Measurements from ENCODE around the gene SCAI. TPM values are rescaled to one million over a fixed set of nuclear protein-coding genes. Genes with fewer than 3 reads are reported as not detected.
"Not testable (repeated sequence)": the region's sequence is repeated elsewhere in the genome, so short reads cannot be mapped to it uniquely, and the experiment has no call there.

The SCAI gene
- total RNA-seq, 1 donor from 2014 or later = 13.4 TPM

GRCh38 chr9:125075997-125076396 lies 67.3 kb downstream of the SCAI start:
- H3K36me3 Mint-ChIP-seq (ENCODE audit: low read depth) = peaks cover 12% of the 10 kb centered on the region
- H3K27me3 Mint-ChIP-seq = no peaks in the 10 kb centered on the region
- DNase-seq = no peak
- peaks cover 13% of the 10 kb centered on the region for H3K9me3 Mint-ChIP-seq
- no peaks in the 10 kb centered on the region for H3K4me1 Mint-ChIP-seq
- intact Hi-C loops (cut with micrococcal nuclease) = no loop called here
- H3K27ac Mint-ChIP-seq = no peak overlapping the region
- no peak overlapping the region for H3K4me3 Mint-ChIP-seq

- H3K27me3 Mint-ChIP-seq = no peaks in the 10 kb centered on the region
- intact Hi-C loops (cut with micrococcal nuclease) = no loop called here
- no peak for DNase-seq
- H3K9me3 Mint-ChIP-seq = peaks cover 3% of the 10 kb centered on the region
- peaks cover 4% of the 10 kb centered on the region for H3K36me3 Mint-ChIP-seq (ENCODE audit: low read depth)
- H3K4me3 Mint-ChIP-seq = no peak overlapping the region
- H3K27ac Mint-ChIP-seq = no peak overlapping the region
- H3K4me1 Mint-ChIP-seq = no peaks in the 10 kb centered on the region
These were observed 68.4 kb downstream of the SCAI start for GRCh38 chr9:125074976-125075375.

DNA sequence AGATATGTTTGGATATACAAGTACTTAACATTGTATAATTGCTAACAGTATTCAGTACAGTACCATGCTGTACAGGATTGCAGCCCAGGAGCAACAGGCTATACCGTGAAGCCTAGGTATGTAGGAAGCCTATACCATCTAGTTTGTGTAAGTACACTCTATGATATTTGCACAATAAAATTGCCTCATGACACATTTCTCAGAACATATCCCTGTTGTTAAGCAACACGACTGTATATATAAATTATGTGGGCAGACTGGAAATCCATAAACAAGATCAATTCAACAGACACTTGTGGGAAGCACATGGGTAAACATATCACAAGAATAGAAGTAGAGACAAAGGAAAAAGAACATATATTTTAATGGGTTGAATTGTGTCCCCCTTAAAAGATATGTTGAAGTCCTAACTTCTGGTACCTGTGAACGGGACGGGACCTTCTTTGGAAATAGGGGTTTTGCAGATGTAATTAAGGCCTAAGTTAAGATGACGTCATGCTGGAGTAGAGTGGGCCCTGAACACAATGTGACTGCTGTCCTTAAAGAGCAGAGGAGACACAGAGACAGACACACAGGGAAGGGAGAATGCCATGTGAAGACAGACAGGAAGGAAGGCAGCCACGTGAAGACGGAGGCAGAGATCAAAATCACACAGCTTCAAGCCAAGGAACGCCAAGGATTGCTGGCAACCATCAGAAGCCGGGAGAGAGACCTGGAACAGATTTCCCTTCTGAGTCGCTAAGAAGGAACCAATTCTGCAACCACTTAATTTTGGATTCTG lies 76.3 kb downstream of the SCAI start:
- Mint-ChIP-seq H3K27me3 (no peaks in the 10 kb centered on the region), H3K36me3 (ENCODE audit: low read depth) (peaks cover 6% of the 10 kb centered on the region), H3K4me1 (no peaks in the 10 kb centered on the region), H3K27ac (no peak overlapping the region), H3K4me3 (no peak overlapping the region), H3K9me3 (no peaks in the 10 kb centered on the region)
- DNase-seq = peak; percentile 40
- intact Hi-C loops (cut with micrococcal nuclease) = no loop called here

GRCh38 chr9:125061391-125061790 lies 81.9 kb downstream of the SCAI start:
- intact Hi-C loops (cut with micrococcal nuclease) = no loop called here
- Mint-ChIP-seq H3K36me3 (ENCODE audit: low read depth) (peaks cover 19% of the 10 kb centered on the region), H3K9me3 (peaks cover 3% of the 10 kb centered on the region), H3K27ac (no peak overlapping the region), H3K27me3 (no peaks in the 10 kb centered on the region), H3K4me3 (no peak overlapping the region), H3K4me1 (peaks cover 4% of the 10 kb centered on the region)
- peak; percentile 23 for DNase-seq

- Mint-ChIP-seq H3K4me3 (no peak overlapping the region), H3K27ac (no peak overlapping the region), H3K27me3 (no peaks in the 10 kb centered on the region), H3K36me3 (ENCODE audit: low read depth) (peaks cover 3% of the 10 kb centered on the region), H3K9me3 (no peaks in the 10 kb centered on the region), H3K4me1 (no peaks in the 10 kb centered on the region)
- intact Hi-C loops (cut with micrococcal nuclease) = no loop called here
- no peak for DNase-seq
These were observed 93.9 kb downstream of the SCAI start for GRCh38 chr9:125049212-125050049.

DNA sequence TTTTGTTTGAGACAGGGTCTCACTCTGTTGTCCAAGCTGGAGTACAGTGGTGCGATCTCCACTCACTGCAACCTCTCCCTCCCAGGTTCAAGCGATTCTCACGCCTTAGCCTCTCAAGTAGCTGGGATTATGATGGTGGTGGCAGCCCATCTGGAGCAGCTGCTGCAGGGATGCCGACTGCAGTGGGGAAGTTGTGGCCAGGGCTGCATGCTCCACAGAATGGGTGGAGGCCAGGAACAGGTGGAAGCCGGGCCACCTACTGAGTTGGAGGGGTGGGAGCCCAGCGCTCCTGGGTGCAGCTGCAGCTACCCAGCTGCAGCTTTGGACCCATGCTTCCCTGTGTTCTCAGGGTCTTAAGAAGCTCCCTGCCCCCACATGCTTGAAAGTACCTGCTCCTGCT lies 99.7 kb downstream of the SCAI start:
- intact Hi-C loops (cut with micrococcal nuclease) = no loop called here
- Mint-ChIP-seq H3K36me3 (ENCODE audit: low read depth) (peaks cover 3% of the 10 kb centered on the region), H3K4me1 (no peaks in the 10 kb centered on the region), H3K27me3 (no peaks in the 10 kb centered on the region), H3K4me3 (no peak overlapping the region), H3K27ac (no peak overlapping the region), H3K9me3 (no peaks in the 10 kb centered on the region)
- DNase-seq = no peak

GRCh38 chr9:125043148-125043547 lies 100.2 kb downstream of the SCAI start:
- H3K4me1 Mint-ChIP-seq = no peaks in the 10 kb centered on the region
- H3K36me3 Mint-ChIP-seq (ENCODE audit: low read depth) = peaks cover 3% of the 10 kb centered on the region
- no peak overlapping the region for H3K4me3 Mint-ChIP-seq
- intact Hi-C loops (cut with micrococcal nuclease) = no loop called here
- no peak overlapping the region for H3K27ac Mint-ChIP-seq
- no peaks in the 10 kb centered on the region for H3K9me3 Mint-ChIP-seq
- no peak for DNase-seq
- no peaks in the 10 kb centered on the region for H3K27me3 Mint-ChIP-seq

GRCh38 chr9:125038166-125038565 lies 105.2 kb downstream of the SCAI start:
- H3K27ac Mint-ChIP-seq = no peak overlapping the region
- intact Hi-C loops (cut with micrococcal nuclease) = no loop called here
- no peaks in the 10 kb centered on the region for H3K9me3 Mint-ChIP-seq
- H3K27me3 Mint-ChIP-seq = no peaks in the 10 kb centered on the region
- no peak overlapping the region for H3K4me3 Mint-ChIP-seq
- H3K36me3 Mint-ChIP-seq (ENCODE audit: low read depth) = no peaks in the 10 kb centered on the region
- DNase-seq = no peak
- H3K4me1 Mint-ChIP-seq = no peaks in the 10 kb centered on the region

DNA sequence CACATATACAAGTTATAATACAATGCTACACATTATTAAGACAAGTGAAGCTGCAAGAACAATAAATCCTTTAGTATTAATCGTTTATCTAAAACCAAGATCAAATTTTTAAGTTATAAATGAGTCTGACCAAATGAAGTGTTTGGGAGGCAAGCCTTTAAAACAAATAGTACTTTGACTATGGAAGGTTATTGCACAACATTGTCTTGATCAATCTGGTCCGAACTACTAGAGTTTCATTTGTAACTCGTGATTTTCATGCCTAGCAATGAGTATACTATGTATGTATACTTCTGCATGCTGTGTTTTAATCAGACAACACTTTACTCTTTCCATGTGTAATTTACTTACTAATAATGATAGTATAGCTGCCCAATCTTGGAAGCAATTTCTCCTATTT lies 115.3 kb downstream of the SCAI start:
- Mint-ChIP-seq H3K4me3 (no peak overlapping the region), H3K4me1 (peaks cover 11% of the 10 kb centered on the region), H3K9me3 (no peaks in the 10 kb centered on the region), H3K27me3 (no peaks in the 10 kb centered on the region), H3K27ac (no peak overlapping the region), H3K36me3 (ENCODE audit: low read depth) (peaks cover 23% of the 10 kb centered on the region)
- intact Hi-C loops (cut with micrococcal nuclease) = loop anchor here (5.0 kb wide), 1 partner anchor 114 kb away; the partner anchor contains the start of gene SCAI
- DNase-seq = no peak

DNA sequence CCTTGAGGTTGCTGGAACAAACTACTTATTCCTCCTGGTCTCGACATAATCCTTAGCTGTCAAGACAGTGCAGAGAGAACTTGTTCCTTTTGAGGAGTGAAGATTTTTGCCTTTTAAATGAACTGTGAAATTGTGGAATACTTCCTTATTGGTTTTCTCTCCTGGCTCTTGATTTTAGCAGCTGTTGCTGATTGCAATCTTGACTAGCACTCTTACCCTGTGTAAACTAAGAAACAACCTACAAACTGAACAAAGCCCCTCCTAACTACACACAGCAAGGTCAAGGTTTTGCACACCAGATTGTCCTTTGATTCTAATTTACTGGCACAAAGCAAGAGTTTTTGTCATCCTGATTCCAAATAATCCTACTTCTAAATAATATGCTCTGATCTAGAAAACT lies 118.4 kb downstream of the SCAI start:
- intact Hi-C loops (cut with micrococcal nuclease) = loop anchor here (5.0 kb wide), 1 partner anchor 117 kb away; the partner anchor contains the start of gene SCAI
- Mint-ChIP-seq H3K27me3 (no peaks in the 10 kb centered on the region), H3K4me3 (no peak overlapping the region), H3K9me3 (no peaks in the 10 kb centered on the region), H3K27ac (no peak overlapping the region), H3K36me3 (ENCODE audit: low read depth) (peaks cover 23% of the 10 kb centered on the region), H3K4me1 (peaks cover 12% of the 10 kb centered on the region)
- no peak for DNase-seq

- H3K27ac Mint-ChIP-seq = no peak overlapping the region
- no peaks in the 10 kb centered on the region for H3K9me3 Mint-ChIP-seq
- peaks cover 8% of the 10 kb centered on the region for H3K4me1 Mint-ChIP-seq
- H3K27me3 Mint-ChIP-seq = no peaks in the 10 kb centered on the region
- no peak for DNase-seq
- no peak overlapping the region for H3K4me3 Mint-ChIP-seq
- intact Hi-C loops (cut with micrococcal nuclease) = no loop called here
- peaks cover 30% of the 10 kb centered on the region for H3K36me3 Mint-ChIP-seq (ENCODE audit: low read depth)
These were observed 122.3 kb downstream of the SCAI start for GRCh38 chr9:125021069-125021468.

- H3K4me1 Mint-ChIP-seq; H3K4me3 Mint-ChIP-seq; H3K9me3 Mint-ChIP-seq; intact Hi-C loops (cut with micrococcal nuclease); DNase-seq; H3K27ac Mint-ChIP-seq; H3K27me3 Mint-ChIP-seq: not testable (repeated sequence)
- H3K36me3 Mint-ChIP-seq (ENCODE audit: low read depth) = peaks cover 19% of the 10 kb centered on the region
These were observed 127.7 kb downstream of the SCAI start for GRCh38 chr9:125015655-125016054.

DNA sequence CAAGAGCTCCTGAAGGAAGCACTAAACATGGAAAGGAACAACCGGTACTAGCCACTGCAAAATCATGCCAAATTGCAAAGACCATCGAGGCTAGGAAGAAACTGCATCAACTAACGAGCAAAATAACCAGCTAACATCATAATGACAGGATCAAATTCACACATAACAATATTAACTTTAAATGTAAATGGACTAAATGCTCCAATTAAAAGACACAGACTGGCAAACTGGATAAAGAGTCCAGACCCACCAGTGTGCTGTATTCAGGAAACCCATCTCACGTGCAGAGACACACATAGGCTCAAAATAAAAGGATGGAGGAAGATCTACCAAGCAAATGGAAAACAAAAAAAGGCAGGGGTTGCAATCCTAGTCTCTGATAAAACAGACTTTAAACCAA lies 131.3 kb downstream of the SCAI start:
- H3K4me3 Mint-ChIP-seq; H3K4me1 Mint-ChIP-seq; H3K27ac Mint-ChIP-seq; H3K27me3 Mint-ChIP-seq; intact Hi-C loops (cut with micrococcal nuclease); DNase-seq; H3K9me3 Mint-ChIP-seq: not testable (repeated sequence)
- H3K36me3 Mint-ChIP-seq (ENCODE audit: low read depth) = peaks cover 21% of the 10 kb centered on the region

DNA sequence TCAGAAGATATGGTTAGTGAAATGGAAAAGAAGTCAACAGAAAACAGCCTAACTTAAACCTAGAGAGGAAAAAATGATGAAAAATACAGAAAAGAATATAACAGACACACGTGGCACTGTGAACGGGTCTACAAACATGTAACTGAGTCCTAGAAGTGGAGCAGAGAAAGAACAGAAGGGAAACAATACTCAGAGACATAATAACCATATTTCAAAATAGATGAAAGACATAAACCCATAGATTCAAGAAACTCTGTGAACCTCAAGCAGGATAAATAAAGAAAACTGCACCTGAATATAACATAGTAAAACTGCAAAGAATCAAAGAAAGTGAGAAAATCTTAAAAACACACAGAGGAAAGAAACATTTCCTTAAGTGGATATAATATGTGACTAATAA lies 134.7 kb downstream of the SCAI start:
- intact Hi-C loops (cut with micrococcal nuclease) = no loop called here
- Mint-ChIP-seq H3K9me3 (no peaks in the 10 kb centered on the region), H3K27me3 (no peaks in the 10 kb centered on the region), H3K36me3 (ENCODE audit: low read depth) (peaks cover 14% of the 10 kb centered on the region), H3K4me3 (no peak overlapping the region), H3K4me1 (no peaks in the 10 kb centered on the region), H3K27ac (no peak overlapping the region)
- DNase-seq = no peak

Data from activated CD4-positive, alpha-beta T cell treated with anti-CD3 and anti-CD28 coated beads, Interleukin-2, amount 10 ng/mL, durations not matched to agents 24 days and 14 days (primary cell).